ENCODE data around the gene SAP30L. TPM values are rescaled to one million over a fixed set of nuclear protein-coding genes. Genes with fewer than 3 reads are reported as not detected.

Gene SAP30L
- 10 to 100 TPM; 45.2 to 54.2 (median 48.0) TPM for polyA plus RNA-seq (ENCODE audit: insufficient read length in 3 of 3)
- long read RNA-seq, donor 1, full-length matches to known transcripts = 21 of 21 reads
- long read RNA-seq, donor 1, partial matches to known transcripts = 0 of 21 reads
- long read RNA-seq, donor 1, other reads (novel, unspliced or antisense) = 0 of 21 reads
- long read RNA-seq, donor 2, full-length matches to known transcripts = 21 of 21 reads
- long read RNA-seq, donor 2, partial matches to known transcripts = 0 of 21 reads
- long read RNA-seq, donor 2, other reads (novel, unspliced or antisense) = 0 of 21 reads
- long read RNA-seq, donor 3, full-length matches to known transcripts = 23 of 23 reads
- long read RNA-seq, donor 3, partial matches to known transcripts = 0 of 23 reads
- long read RNA-seq, donor 3, other reads (novel, unspliced or antisense) = 0 of 23 reads
- long read RNA-seq, donor 4, full-length matches to known transcripts = 20 of 20 reads
- long read RNA-seq, donor 4, partial matches to known transcripts = 0 of 20 reads
- long read RNA-seq, donor 4, other reads (novel, unspliced or antisense) = 0 of 20 reads
- long read RNA-seq, donor 5, full-length matches to known transcripts = 6 of 6 reads
- long read RNA-seq, donor 5, partial matches to known transcripts = 0 of 6 reads
- long read RNA-seq, donor 5, other reads (novel, unspliced or antisense) = 0 of 6 reads
- long read RNA-seq, donor 6, full-length matches to known transcripts = 23 of 23 reads
- long read RNA-seq, donor 6, partial matches to known transcripts = 0 of 23 reads
- long read RNA-seq, donor 6, other reads (novel, unspliced or antisense) = 0 of 23 reads
- long read RNA-seq, donor 7, full-length matches to known transcripts = 35 of 35 reads
- long read RNA-seq, donor 7, partial matches to known transcripts = 0 of 35 reads
- long read RNA-seq, donor 7, other reads (novel, unspliced or antisense) = 0 of 35 reads
- long read RNA-seq, donor 8, full-length matches to known transcripts = 10 of 10 reads
- long read RNA-seq, donor 8, partial matches to known transcripts = 0 of 10 reads
- long read RNA-seq, donor 8, other reads (novel, unspliced or antisense) = 0 of 10 reads
- long read RNA-seq, donor 9, full-length matches to known transcripts = 24 of 58 reads
- long read RNA-seq, donor 9, partial matches to known transcripts = 34 of 58 reads
- long read RNA-seq, donor 9, other reads (novel, unspliced or antisense) = 0 of 58 reads
- long read RNA-seq, donor 10, full-length matches to known transcripts = 23 of 23 reads
- long read RNA-seq, donor 10, partial matches to known transcripts = 0 of 23 reads
- long read RNA-seq, donor 10, other reads (novel, unspliced or antisense) = 0 of 23 reads
- long read RNA-seq, donor 11, full-length matches to known transcripts = 14 of 14 reads
- long read RNA-seq, donor 11, partial matches to known transcripts = 0 of 14 reads
- long read RNA-seq, donor 11, other reads (novel, unspliced or antisense) = 0 of 14 reads
- long read RNA-seq, donor 12, full-length matches to known transcripts = 31 of 31 reads
- long read RNA-seq, donor 12, partial matches to known transcripts = 0 of 31 reads
- long read RNA-seq, donor 12, other reads (novel, unspliced or antisense) = 0 of 31 reads
- long read RNA-seq, donor 13, full-length matches to known transcripts = 17 of 17 reads
- long read RNA-seq, donor 13, partial matches to known transcripts = 0 of 17 reads
- long read RNA-seq, donor 13, other reads (novel, unspliced or antisense) = 0 of 17 reads
- long read RNA-seq, donor 14, full-length matches to known transcripts = 37 of 55 reads
- long read RNA-seq, donor 14, partial matches to known transcripts = 18 of 55 reads
- long read RNA-seq, donor 14, other reads (novel, unspliced or antisense) = 0 of 55 reads
- long read RNA-seq, donor 15, full-length matches to known transcripts = 39 of 39 reads
- long read RNA-seq, donor 15, partial matches to known transcripts = 0 of 39 reads
- long read RNA-seq, donor 15, other reads (novel, unspliced or antisense) = 0 of 39 reads
- long read RNA-seq, donor 16, full-length matches to known transcripts = 17 of 17 reads
- long read RNA-seq, donor 16, partial matches to known transcripts = 0 of 17 reads
- long read RNA-seq, donor 16, other reads (novel, unspliced or antisense) = 0 of 17 reads

GRCh38 chr5:154445422-154446194, at the start of gene SAP30L:
TSS of gene SAP30L (plus strand) at chr5:154445997. CDS start at chr5:154446605, 608 bp downstream.
- DNase-seq = peak; percentile 95

GRCh38 chr5:154396128-154396527, 49.7 kb upstream of the SAP30L start:
- no peak for DNase-seq

- no peak for DNase-seq
Observed at GRCh38 chr5:154397652-154398406, 48.0 kb upstream of the SAP30L start.

GRCh38 chr5:154400678-154401077, 45.1 kb upstream of the SAP30L start:
- DNase-seq = no peak

- no peak for DNase-seq
Observed at GRCh38 chr5:154401355-154401754, 44.4 kb upstream of the SAP30L start.

- DNase-seq = no peak
Observed at GRCh38 chr5:154401931-154402330, 43.9 kb upstream of the SAP30L start.

- no peak for DNase-seq
Observed at GRCh38 chr5:154402611-154403010, 43.2 kb upstream of the SAP30L start.

GRCh38 chr5:154403234-154403633, 42.6 kb upstream of the SAP30L start:
- no peak for DNase-seq

GRCh38 chr5:154403776-154404387, 41.9 kb upstream of the SAP30L start:
- DNase-seq = no peak

- DNase-seq = peak; percentile 78
Observed at GRCh38 chr5:154405078-154405792, 40.6 kb upstream of the SAP30L start.

- no peak for DNase-seq
Observed at GRCh38 chr5:154406231-154406630, 39.6 kb upstream of the SAP30L start.

- DNase-seq = no peak
Observed at GRCh38 chr5:154406826-154407225, 39.0 kb upstream of the SAP30L start.

GRCh38 chr5:154408811-154409210, 37.0 kb upstream of the SAP30L start:
- DNase-seq = no peak

GRCh38 chr5:154409230-154409840, 36.5 kb upstream of the SAP30L start:
- DNase-seq = no peak

GRCh38 chr5:154410008-154410407, 35.8 kb upstream of the SAP30L start:
- DNase-seq = no peak

- DNase-seq = no peak
Observed at GRCh38 chr5:154410786-154411185, 35.0 kb upstream of the SAP30L start.

- no peak for DNase-seq
Observed at GRCh38 chr5:154411338-154411737, 34.5 kb upstream of the SAP30L start.
